Smooth muscle cell (in vitro differentiated cells): ENCODE measurements around the gene KIAA1958. TPM values are rescaled to one million over a fixed set of nuclear protein-coding genes. Genes with fewer than 3 reads are reported as not detected.

Experiments used
- DNase-seq: peaks from one replicate; lab custom pipeline; 2025; ENCODE audit not compliant: unreplicated experiment; lab: John Stamatoyannopoulos, UW
- H2AFZ ChIP-seq: fragments of 200-600 bp; sonication (generic); 2 replicates; pipeline ENCODE4 v1.6.0; 2016; ENCODE audit warnings: antibody characterized with exemption, low read depth, mild to moderate bottlenecking
- H3F3A ChIP-seq: fragments of 200-600 bp; sonication (generic); 2 replicates; pipeline ENCODE4 v1.6.0; 2017; ENCODE audit warnings: antibody characterized with exemption, low read depth
- H3K27ac ChIP-seq: fragments of 200-600 bp; sonication (generic); 2 replicates; pipeline ENCODE4 v1.5.1; 2016; ENCODE audit warnings: low read depth, mild to moderate bottlenecking
- H3K27me3 ChIP-seq: fragments of 200-600 bp; sonication (generic); 2 replicates; pipeline ENCODE4 v1.6.1; 2016; ENCODE audit warnings: low read depth, mild to moderate bottlenecking
- H3K36me3 ChIP-seq: fragments of 200-600 bp; sonication (generic); 2 replicates; pipeline ENCODE4 v1.5.1; 2016; ENCODE audit warnings: low read depth
- H3K4me1 ChIP-seq: fragments of 200-600 bp; sonication (generic); 2 replicates; pipeline ENCODE4 v1.5.1; 2016; ENCODE audit warnings: low read depth
- H3K4me2 ChIP-seq: fragments of 200-600 bp; sonication (generic); 2 replicates; pipeline ENCODE4 v1.6.0; 2016; ENCODE audit warnings: mild to moderate bottlenecking
- H3K4me3 ChIP-seq: fragments of 200-600 bp; sonication (generic); 2 replicates; pipeline ENCODE4 v1.5.1; 2016; ENCODE audit warnings: mild to moderate bottlenecking
- H3K79me2 ChIP-seq: fragments of 200-600 bp; sonication (generic); 2 replicates; pipeline ENCODE4 v1.6.0; 2016; ENCODE audit warnings: low read depth, mild to moderate bottlenecking
- H3K9ac ChIP-seq: fragments of 200-600 bp; sonication (generic); 2 replicates; pipeline ENCODE4 v1.6.0; 2016; ENCODE audit warnings: low read depth
- H3K9me3 ChIP-seq: fragments of 200-600 bp; sonication (generic); replicated peaks from 2 replicates; pipeline ENCODE4 v1.5.1; 2016; ENCODE audit warnings: low read depth
- H4K20me1 ChIP-seq: fragments of 200-600 bp; sonication (generic); 2 replicates; pipeline ENCODE4 v1.6.0; 2016; ENCODE audit warnings: low read depth
- CTCF ChIP-seq: fragments of 200-600 bp; sonication (generic); IDR thresholded peaks from 2 replicates; pipeline ENCODE4 v1.5.1; 2017; ENCODE audit warnings: borderline replicate concordance, mild to moderate bottlenecking, antibody characterized with exemption; ENCODE audit not compliant: insufficient read depth, poor library complexity, severe bottlenecking
- WGBS: methylation state at CpG from one replicate; pipeline ENCODE4 v1.1.7; 2016; ENCODE audit warnings: low lambda C conversion rate; 5-methylcytosine and 5-hydroxymethylcytosine counted together
- polyA plus RNA-seq: library from polyadenylated mRNA; unstranded; fragments of >200 nt; fragmentation: Nextera tagmentation; extraction: Ambion mirVana; gene quantifications from 2 replicates; pipeline ENCODE4 v1.2.1, GENCODE V29; 2016
- total RNA-seq: library from RNA; depleted of rRNA; stranded (reverse); fragments of >200 nt; gene quantifications from 2 replicates; pipeline ENCODE4 v1.2.3, GENCODE V29; 2014

The KIAA1958 gene
- total and polyA plus RNA-seq, 2 experiments from 2014 or later: 1.1 to 1.8 TPM

- H3K36me3 ChIP-seq: no peaks in the 10 kb centered on the region
- H3K27ac ChIP-seq: no peak overlapping the region
- peaks cover 3% of the 10 kb centered on the region for H3K4me1 ChIP-seq
- H3F3A ChIP-seq: no peaks in the 10 kb centered on the region
- no peak overlapping the region for H3K4me3 ChIP-seq
- H3K4me2 ChIP-seq: no peak overlapping the region
- H3K27me3 ChIP-seq: no peaks in the 10 kb centered on the region
- no peak overlapping the region for H2AFZ ChIP-seq
- no peak for TF ChIP-seq CTCF
- H3K9me3 ChIP-seq: no peaks in the 10 kb centered on the region
- no peak overlapping the region for H3K9ac ChIP-seq
- DNase-seq: no peak
- peaks cover 3% of the 10 kb centered on the region for H3K79me2 ChIP-seq
- 83% methylated on average over 1 of the region's 1 CpG for WGBS
- no peaks in the 10 kb centered on the region for H4K20me1 ChIP-seq
These were observed 57.9 kb downstream of the KIAA1958 start for GRCh38 chr9:112544477-112544876.

GRCh38 chr9:112545237-112545636 is 58.6 kb downstream of the KIAA1958 start:
- no peak overlapping the region for H3K9ac ChIP-seq
- no peak for TF ChIP-seq CTCF
- peaks cover 6% of the 10 kb centered on the region for H3K4me1 ChIP-seq
- H3K27me3 ChIP-seq: no peaks in the 10 kb centered on the region
- no peaks in the 10 kb centered on the region for H4K20me1 ChIP-seq
- H2AFZ ChIP-seq: no peak overlapping the region
- no peaks in the 10 kb centered on the region for H3K9me3 ChIP-seq
- peaks cover 3% of the 10 kb centered on the region for H3K79me2 ChIP-seq
- no peak overlapping the region for H3K4me2 ChIP-seq
- no peak overlapping the region for H3K27ac ChIP-seq
- H3K36me3 ChIP-seq: no peaks in the 10 kb centered on the region
- no peaks in the 10 kb centered on the region for H3F3A ChIP-seq
- no peak overlapping the region for H3K4me3 ChIP-seq
- DNase-seq: no peak

- WGBS: 69% methylated on average over 4 of the region's 4 CpGs
These were observed 59.8 kb downstream of the KIAA1958 start for GRCh38 chr9:112546149-112547012.

More at GRCh38 chr9:112546149-112547012, 59.8 kb downstream of the KIAA1958 start:
- Histone ChIP-seq H3K4me2 (no peak overlapping the region), H3K9me3 (no peaks in the 10 kb centered on the region), H2AFZ (no peak overlapping the region), H3K27ac (no peak overlapping the region), H3K27me3 (no peaks in the 10 kb centered on the region), H3K36me3 (no peaks in the 10 kb centered on the region), H3K9ac (no peak overlapping the region), H3K79me2 (peaks cover 3% of the 10 kb centered on the region), H3F3A (no peaks in the 10 kb centered on the region), H3K4me1 (peaks cover 17% of the 10 kb centered on the region), H4K20me1 (no peaks in the 10 kb centered on the region), H3K4me3 (no peak overlapping the region)
- no peak for DNase-seq
- TF ChIP-seq CTCF: no peak
